Nephron (organoid): ENCODE results near the gene MAP3K4.

Experiments used
- H3K27ac Mint-ChIP-seq, 3 experiments: 2 replicates each; pipeline ENCODE4 v1.8.0; 2020; ENCODE audit warnings: mixed read lengths in 3 of 3, mild to moderate bottlenecking in 2 of 3, moderate library complexity in 1 of 3
- H3K27me3 Mint-ChIP-seq: 2 replicates; pipeline ENCODE4 v1.8.0; 2021; ENCODE audit warnings: low read depth, mild to moderate bottlenecking, moderate library complexity, mixed read lengths
- H3K36me3 Mint-ChIP-seq: 2 replicates; pipeline ENCODE4 v1.8.0; 2020; ENCODE audit warnings: low read depth, mixed read lengths
- H3K4me1 Mint-ChIP-seq: 2 replicates; pipeline ENCODE4 v1.8.0; 2020; ENCODE audit warnings: mixed read lengths
- H3K4me3 Mint-ChIP-seq, 3 experiments: 2 replicates each; pipeline ENCODE4 v1.8.0; 2020; ENCODE audit warnings: mild to moderate bottlenecking in 3 of 3, mixed read lengths in 3 of 3, moderate library complexity in 2 of 3
- H3K9me3 Mint-ChIP-seq: 2 replicates; pipeline ENCODE4 v1.8.0; 2020; ENCODE audit warnings: mixed read lengths
- CTCF ChIP-seq, 3 experiments: fragments of 200-600 bp; sonication (generic); IDR thresholded peaks; one replicate each; pipeline ENCODE4 v1.5.0; 2021; ENCODE audit warnings: antibody characterized with exemption in 3 of 3; ENCODE audit not compliant: unreplicated experiment in 3 of 3

Gene MAP3K4

GRCh38 chr6:161031721-161032495, 40.3 kb downstream of the MAP3K4 start:
- H3K9me3 Mint-ChIP-seq, result no peaks in the 10 kb centered on the region
- H3K4me1 Mint-ChIP-seq, result peaks cover 12% of the 10 kb centered on the region
- no peak overlapping the region for H3K27ac Mint-ChIP-seq
- H3K4me3 Mint-ChIP-seq, result no peak overlapping the region
- peaks cover 11% of the 10 kb centered on the region for H3K36me3 Mint-ChIP-seq
- H3K27me3 Mint-ChIP-seq, result no peaks in the 10 kb centered on the region
- TF ChIP-seq CTCF (IDR thresholded peaks at IDR 0.05; ENCODE audit: unreplicated experiment in 3 of 3), result no peak

GRCh38 chr6:161033667-161034066, 42.1 kb downstream of the MAP3K4 start:
- Mint-ChIP-seq H3K36me3 (peaks cover 20% of the 10 kb centered on the region), H3K9me3 (no peaks in the 10 kb centered on the region), H3K4me1 (peaks cover 16% of the 10 kb centered on the region), H3K27me3 (no peaks in the 10 kb centered on the region), H3K4me3 (peak overlapping the region in 1 of 3 experiments; percentile 50), H3K27ac (no peak overlapping the region)
- TF ChIP-seq CTCF (IDR thresholded peaks at IDR 0.05; ENCODE audit: unreplicated experiment in 3 of 3), result no peak

GRCh38 chr6:161035182-161035980, 43.8 kb downstream of the MAP3K4 start:
- no peak for TF ChIP-seq CTCF (IDR thresholded peaks at IDR 0.05; ENCODE audit: unreplicated experiment in 3 of 3)
- Mint-ChIP-seq H3K9me3 (no peaks in the 10 kb centered on the region), H3K27ac (no peak overlapping the region), H3K4me1 (peaks cover 21% of the 10 kb centered on the region), H3K4me3 (no peak overlapping the region), H3K27me3 (no peaks in the 10 kb centered on the region), H3K36me3 (peaks cover 33% of the 10 kb centered on the region)

GRCh38 chr6:161035981-161036263, 44.4 kb downstream of the MAP3K4 start:
- H3K27me3 Mint-ChIP-seq, result no peaks in the 10 kb centered on the region
- TF ChIP-seq CTCF (IDR thresholded peaks at IDR 0.05; ENCODE audit: unreplicated experiment in 3 of 3), result no peak
- H3K36me3 Mint-ChIP-seq, result peaks cover 36% of the 10 kb centered on the region
- H3K4me1 Mint-ChIP-seq, result peaks cover 21% of the 10 kb centered on the region
- H3K27ac Mint-ChIP-seq, result no peak overlapping the region
- H3K4me3 Mint-ChIP-seq, result no peak overlapping the region
- H3K9me3 Mint-ChIP-seq, result no peaks in the 10 kb centered on the region

GRCh38 chr6:161037873-161038228, 46.3 kb downstream of the MAP3K4 start:
- Mint-ChIP-seq H3K27me3 (no peaks in the 10 kb centered on the region), H3K9me3 (no peaks in the 10 kb centered on the region), H3K4me1 (peaks cover 21% of the 10 kb centered on the region), H3K36me3 (peaks cover 43% of the 10 kb centered on the region), H3K27ac (peak overlapping the region in 2 of 3 experiments; percentile 12 to 24), H3K4me3 (no peak overlapping the region)
- TF ChIP-seq CTCF (IDR thresholded peaks at IDR 0.05; ENCODE audit: unreplicated experiment in 3 of 3), result no peak
